Heart right ventricle (tissue), 16 donors: ENCODE results near the gene PF4V1. TPM values are rescaled to one million over a fixed set of nuclear protein-coding genes. Genes with fewer than 3 reads are reported as not detected.

Experiments
- ATAC-seq, 8 donors: fragments of 200-7000 bp; cut with Tn5 transposase; one replicate each; pipeline ENCODE4 v1.9.1; 2020; ENCODE audit warnings: mild to moderate bottlenecking in 8 of 8, moderate library complexity in 8 of 8, moderate number of reproducible peaks in 1 of 8
- DNase-seq, 2 donors: peaks; one replicate each; pipeline ENCODE4 v3.0.0-alpha.2; 2020
- H3K27ac ChIP-seq, 10 donors: fragments of 200-600 bp; sonication (generic) in 2 of 10; one replicate each; pipeline versions ENCODE4 v1.5.0 to v1.8.0; 2020 to 2022; ENCODE audit warnings: mild to moderate bottlenecking in 3 of 10
- H3K27me3 ChIP-seq, 7 donors: fragments of 200-600 bp; one replicate each; pipeline ENCODE4 v1.8.0; 2021 to 2022; ENCODE audit warnings: mild to moderate bottlenecking in 2 of 7
- H3K36me3 ChIP-seq, 9 donors: fragments of 200-600 bp; sonication (generic) in 1 of 9; one replicate each; pipeline versions ENCODE4 v1.5.0 to v1.8.0; 2020 to 2022; ENCODE audit warnings: mild to moderate bottlenecking in 2 of 9
- H3K4me1 ChIP-seq, 9 donors: fragments of 200-600 bp; sonication (generic) in 1 of 9; one replicate each; pipeline versions ENCODE4 v1.5.0 to v1.8.0; 2020 to 2022; ENCODE audit warnings: mild to moderate bottlenecking in 4 of 9
- H3K4me3 ChIP-seq, 10 donors: fragments of 200-600 bp; sonication (generic) in 2 of 10; one replicate each; pipeline versions ENCODE4 v1.5.0 to v1.8.0; 2020 to 2022; ENCODE audit warnings: mild to moderate bottlenecking in 7 of 10, moderate library complexity in 2 of 10
- H3K9me3 ChIP-seq, 11 donors: fragments of 200-600 bp in 10 of 11; sonication (generic) in 2 of 11; one replicate each; pipeline versions ENCODE4 v1.5.0 to v1.8.0; 2013 to 2022; ENCODE audit warnings: mild to moderate bottlenecking in 2 of 11, control low read depth in 1 of 11, moderate library complexity in 1 of 11
- WGBS, 2 donors: extraction: QIAGEN DNeasy Blood & Tissue Kit; methylation state at CpG; one replicate each; pipeline ENCODE4 v1.1.7; 2013; ENCODE audit warnings: inconsistent platforms in 1 of 2; 5-methylcytosine and 5-hydroxymethylcytosine counted together
- intact Hi-C, 10 donors: fragments of 100-400 bp; cut with DNase I; formaldehyde crosslinking; loops; one replicate each; pipeline versions ENCODE4 v1.11.1 to v1.14.2; 2022
- polyA plus RNA-seq, 2 donors: library from polyadenylated mRNA; stranded (reverse); fragments of 200-250 nt; gene quantifications; one replicate each; pipeline ENCODE4 v1.2.3, GENCODE V29; 2013
- total RNA-seq, 10 donors: library from RNA; stranded (reverse); fragmentation: NEBNext Ultra II Directional in 3 of 10; extraction: Animal tissue kit (Norgen Biotek cat#: 25700) in 3 of 10; gene quantifications; one replicate each; pipeline versions ENCODE4 v1.2.1 to v1.2.4, GENCODE V29; 2021 to 2023
- TF ChIP-seq, protein P1 (sequence below), 9 donors: fragments of 200-600 bp; sonication (generic) in 2 of 9; IDR thresholded peaks; one replicate each; pipeline versions ENCODE4 v1.5.0 to v1.8.0; 2021 to 2022; ENCODE audit warnings: antibody characterized with exemption in 9 of 9, mild to moderate bottlenecking in 5 of 9, moderate library complexity in 1 of 9
- donor health status: Arrhythmogenic right ventricular cardiomyopathy.
- donor health status: ischemic (EF 13 %, LVEDD 7.1; RV severe dilation, severe dysfunction).
- donor health status: healthy with polysubstance abuse.
- donor health status: DM: no; HTN: yes; CAD: no.
- donor health status: DM: no; HTN: no; CAD: no.
- donor health status: ischemic (EF 25% LVEDD 6.9; RV normal size, moderate dysfunction).
- donor health status: ischemic (EF 25% LVEDD 5.7; RV mildly dilated, moderate dysfunction).
- donor health status: healthy.
- donor health status: DM: yes; HTN: yes; CAD: no.
- donor health status: Ischemic cardiomyopathy.
- donor health status: ischemic (EF 35%, LVEDD 5.7; RV mildly dilated, moderate dysfunction).
- donor health status: nonischemic (EF 11% LVEDD 7.7; RV severe dilation, severe dysfunction).
- donor health status: DM: yes; HTN: yes; CAD: no.
- donor health status: PGD.
- donor health status: ischemic (EF 29% LVEDD 5.4; RV normal size, mild dysfunction).
- donor health status: nonischemic (EF 23%, LVEDD 6.1; RV moderate dilation, normal function).

PF4V1 gene
- total and polyA plus RNA-seq, 12 donors, result not detected

DNA sequence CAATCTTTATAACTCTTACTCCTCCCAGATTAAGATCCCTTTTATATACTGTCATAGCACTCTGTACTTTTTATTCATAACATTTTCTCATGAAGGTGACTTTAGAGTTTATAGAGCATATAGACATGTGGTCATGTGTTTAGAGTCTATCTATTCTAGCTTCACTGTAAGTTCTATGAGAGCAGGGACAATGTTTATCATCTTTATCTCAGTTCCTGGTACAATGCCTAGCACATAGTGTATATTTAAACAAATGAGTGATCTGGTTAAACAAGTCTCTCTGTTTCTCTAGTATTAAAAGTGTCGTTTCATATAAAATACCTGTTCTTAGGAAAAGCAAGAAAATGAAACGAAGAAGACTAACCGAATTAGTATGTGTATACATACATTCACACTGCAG is 13.4 kb upstream of the PF4V1 start:
- TF ChIP-seq, protein P1, sequence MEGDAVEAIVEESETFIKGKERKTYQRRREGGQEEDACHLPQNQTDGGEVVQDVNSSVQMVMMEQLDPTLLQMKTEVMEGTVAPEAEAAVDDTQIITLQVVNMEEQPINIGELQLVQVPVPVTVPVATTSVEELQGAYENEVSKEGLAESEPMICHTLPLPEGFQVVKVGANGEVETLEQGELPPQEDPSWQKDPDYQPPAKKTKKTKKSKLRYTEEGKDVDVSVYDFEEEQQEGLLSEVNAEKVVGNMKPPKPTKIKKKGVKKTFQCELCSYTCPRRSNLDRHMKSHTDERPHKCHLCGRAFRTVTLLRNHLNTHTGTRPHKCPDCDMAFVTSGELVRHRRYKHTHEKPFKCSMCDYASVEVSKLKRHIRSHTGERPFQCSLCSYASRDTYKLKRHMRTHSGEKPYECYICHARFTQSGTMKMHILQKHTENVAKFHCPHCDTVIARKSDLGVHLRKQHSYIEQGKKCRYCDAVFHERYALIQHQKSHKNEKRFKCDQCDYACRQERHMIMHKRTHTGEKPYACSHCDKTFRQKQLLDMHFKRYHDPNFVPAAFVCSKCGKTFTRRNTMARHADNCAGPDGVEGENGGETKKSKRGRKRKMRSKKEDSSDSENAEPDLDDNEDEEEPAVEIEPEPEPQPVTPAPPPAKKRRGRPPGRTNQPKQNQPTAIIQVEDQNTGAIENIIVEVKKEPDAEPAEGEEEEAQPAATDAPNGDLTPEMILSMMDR (IDR thresholded peaks at IDR 0.05), result no peak
- WGBS, 2 donors, result 90 to 94% methylated on average over 3 of the region's 3 CpGs
- intact Hi-C loops, result no loop called here
- Histone ChIP-seq H3K9me3 (no peaks in the 10 kb centered on the region), H3K4me1 (peaks cover 0 to 16% (median 0%) of the 10 kb centered on the region in 9 donors), H3K27me3 (peaks cover 0 to 59% (median 6%) of the 10 kb centered on the region in 7 donors), H3K4me3 (no peak overlapping the region), H3K27ac (no peak overlapping the region), H3K36me3 (no peaks in the 10 kb centered on the region)
- ATAC-seq (no peak), DNase-seq (no peak)

DNA sequence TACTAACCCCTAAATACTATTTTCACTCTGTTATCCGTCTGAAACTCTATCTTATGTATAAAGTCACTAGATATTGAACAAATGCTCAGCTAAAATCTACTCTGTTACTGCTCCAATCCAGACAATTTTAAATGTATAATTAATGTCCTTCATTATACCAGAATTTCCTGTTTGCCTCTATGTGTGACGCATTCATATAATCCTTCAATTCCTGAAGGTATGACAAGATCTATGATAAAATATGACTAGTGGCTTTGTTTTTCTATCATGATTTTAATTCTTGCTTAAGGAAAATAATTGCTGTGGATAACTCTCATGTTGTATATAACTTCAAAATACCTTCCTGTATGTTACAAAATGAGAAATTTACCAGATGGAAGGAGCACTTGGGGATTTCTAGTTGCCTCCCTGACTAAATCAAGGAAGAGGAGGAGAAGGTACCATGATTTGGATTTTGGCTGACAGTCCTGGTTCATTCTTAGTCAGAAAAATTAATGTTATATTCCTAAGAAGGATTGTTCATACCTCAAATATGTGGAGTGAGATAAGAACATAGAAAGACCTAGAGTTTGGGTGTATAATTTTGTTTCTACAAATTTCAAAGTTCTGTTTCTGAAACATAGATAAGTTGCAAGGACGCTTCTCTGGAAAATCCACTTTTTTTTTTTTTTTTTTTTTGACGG is 11.7 kb upstream of the PF4V1 start:
- no peaks in the 10 kb centered on the region for H3K36me3 ChIP-seq

DNA sequence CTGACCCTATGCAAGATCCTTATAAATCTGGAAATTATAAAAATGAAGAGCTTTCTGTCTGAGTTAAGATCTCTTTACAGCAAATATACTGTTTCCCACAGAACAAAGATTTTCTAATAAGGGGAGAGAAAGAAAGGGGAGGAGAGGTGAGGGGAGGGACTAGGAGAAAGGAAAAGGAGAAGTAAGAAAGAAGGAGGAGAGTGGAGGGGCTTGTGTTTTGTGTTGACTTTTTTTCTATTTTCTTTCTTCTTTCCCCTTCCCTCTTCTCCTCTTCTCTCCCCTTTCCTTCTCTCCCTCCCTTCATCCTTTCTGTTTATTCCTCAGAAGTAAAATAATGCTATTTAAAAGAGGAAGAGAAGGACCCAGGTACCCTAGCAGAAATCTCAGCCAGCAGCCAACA is 10.4 kb upstream of the PF4V1 start:
- Histone ChIP-seq H3K4me1 (peaks cover 0 to 14% (median 0%) of the 10 kb centered on the region in 9 donors), H3K36me3 (no peaks in the 10 kb centered on the region), H3K27ac (no peak overlapping the region), H3K9me3 (no peaks in the 10 kb centered on the region), H3K4me3 (no peak overlapping the region), H3K27me3 (peaks cover 0 to 44% (median 6%) of the 10 kb centered on the region in 7 donors)
- ATAC-seq (no peak), DNase-seq (no peak)
- intact Hi-C loops, result no loop called here
- TF ChIP-seq, protein P1 (IDR thresholded peaks at IDR 0.05), result no peak

More for the DNA sequence above, 11.7 kb upstream of the PF4V1 start:
- ATAC-seq, result no peak
- no peak overlapping the region for H3K4me3 ChIP-seq
- H3K4me1 ChIP-seq, result peaks cover 0 to 17% (median 0%) of the 10 kb centered on the region in 9 donors
- DNase-seq, result no peak
- H3K27me3 ChIP-seq, result peaks cover 0 to 56% (median 6%) of the 10 kb centered on the region in 7 donors
- H3K9me3 ChIP-seq, result no peaks in the 10 kb centered on the region
- intact Hi-C loops, result no loop called here
- TF ChIP-seq, protein P1 (IDR thresholded peaks at IDR 0.05), result no peak
- H3K27ac ChIP-seq, result no peak overlapping the region
- 69 to 74% methylated on average over 4 of the region's 4 CpGs for WGBS, 2 donors

DNA sequence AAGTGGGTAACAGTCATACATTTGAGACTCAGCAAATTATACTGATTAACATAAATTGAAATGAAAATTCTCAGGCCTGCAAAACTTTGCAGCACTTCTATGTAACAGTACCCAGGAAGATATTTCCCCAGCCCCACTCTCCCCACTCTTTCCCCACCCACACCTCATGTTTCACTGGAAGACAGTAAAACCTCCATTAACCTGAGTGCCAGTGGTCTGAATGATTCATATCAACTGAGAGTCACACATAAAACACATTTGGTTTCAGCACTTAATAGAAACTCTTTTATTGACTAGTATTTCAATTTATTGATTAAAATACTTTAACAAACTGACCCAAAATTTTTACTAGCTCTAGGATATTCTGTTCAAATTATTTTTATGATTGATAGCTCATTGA is 9.7 kb upstream of the PF4V1 start:
- Histone ChIP-seq H3K27me3 (peaks cover 0 to 37% (median 4%) of the 10 kb centered on the region in 7 donors), H3K9me3 (no peaks in the 10 kb centered on the region), H3K4me1 (peaks cover 0 to 14% (median 0%) of the 10 kb centered on the region in 9 donors), H3K4me3 (no peak overlapping the region), H3K36me3 (no peaks in the 10 kb centered on the region), H3K27ac (no peak overlapping the region)
- DNase-seq (no peak), ATAC-seq (no peak)
- TF ChIP-seq, protein P1 (IDR thresholded peaks at IDR 0.05), result no peak
- intact Hi-C loops, result no loop called here
